Measurements from ENCODE around the gene DNAJB6. TPM values are rescaled to one million over a fixed set of nuclear protein-coding genes. Genes with fewer than 3 reads are reported as not detected.

Gene DNAJB6
- total RNA-seq, 4 donors from 2014 or later = 152 to 230 (median 185) TPM

- WGBS = 71% methylated on average over 12 of the region's 12 CpGs
- no peak for TF ChIP-seq EP300 (IDR thresholded peaks at IDR 0.05)
- no peak for TF ChIP-seq POLR2A (IDR thresholded peaks at IDR 0.05)
- no peak for TF ChIP-seq CTCF (IDR thresholded peaks at IDR 0.05)
- no peak for TF ChIP-seq POLR2AphosphoS5 (IDR thresholded peaks at IDR 0.05)
- H3K36me3 ChIP-seq = no peaks in the 10 kb centered on the region
- no peaks in the 10 kb centered on the region for H3K9me3 ChIP-seq
- no peak overlapping the region for H3K4me3 ChIP-seq
- H3K27ac ChIP-seq = no peak overlapping the region
- peaks cover 38% of the 10 kb centered on the region for H3K4me1 ChIP-seq
- no peak for DNase-seq (ENCODE audit: low spot score in 2 of 2)
- H3K27me3 ChIP-seq = no peaks in the 10 kb centered on the region
Observed at GRCh38 chr7:157294773-157295172, 42.0 kb upstream of the DNAJB6 start.

DNA sequence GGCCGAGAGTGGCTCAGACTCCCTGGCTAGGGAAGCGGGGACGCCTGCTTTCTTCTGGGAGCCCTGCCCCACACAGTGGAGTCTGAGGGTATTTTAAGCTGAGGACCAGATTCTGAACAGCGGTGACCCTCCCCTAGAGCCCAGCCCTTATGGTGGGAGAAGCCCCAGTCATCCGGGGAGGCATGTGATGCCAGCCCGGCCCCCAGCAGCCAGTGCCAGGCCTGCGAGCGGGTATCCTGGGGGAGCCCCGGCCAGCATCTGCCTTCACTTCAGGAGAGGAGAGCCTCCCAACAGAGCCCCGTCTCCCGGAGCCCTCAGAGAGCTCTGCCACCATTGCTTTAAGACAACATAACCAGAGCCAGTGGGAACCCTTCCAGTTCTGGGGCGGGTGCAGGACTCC lies 41.5 kb upstream of the DNAJB6 start:
- Histone ChIP-seq H3K4me3 (no peak overlapping the region), H3K4me1 (peaks cover 36% of the 10 kb centered on the region), H3K9me3 (no peaks in the 10 kb centered on the region), H3K27ac (no peak overlapping the region), H3K36me3 (no peaks in the 10 kb centered on the region), H3K27me3 (no peaks in the 10 kb centered on the region)
- 93% methylated on average over 4 of the region's 12 CpGs for WGBS
- TF ChIP-seq POLR2AphosphoS5 (IDR thresholded peaks at IDR 0.05) (no peak), CTCF (IDR thresholded peaks at IDR 0.05) (no peak), POLR2A (IDR thresholded peaks at IDR 0.05) (no peak), EP300 (IDR thresholded peaks at IDR 0.05) (no peak)
- no peak for DNase-seq (ENCODE audit: low spot score in 2 of 2)

DNA sequence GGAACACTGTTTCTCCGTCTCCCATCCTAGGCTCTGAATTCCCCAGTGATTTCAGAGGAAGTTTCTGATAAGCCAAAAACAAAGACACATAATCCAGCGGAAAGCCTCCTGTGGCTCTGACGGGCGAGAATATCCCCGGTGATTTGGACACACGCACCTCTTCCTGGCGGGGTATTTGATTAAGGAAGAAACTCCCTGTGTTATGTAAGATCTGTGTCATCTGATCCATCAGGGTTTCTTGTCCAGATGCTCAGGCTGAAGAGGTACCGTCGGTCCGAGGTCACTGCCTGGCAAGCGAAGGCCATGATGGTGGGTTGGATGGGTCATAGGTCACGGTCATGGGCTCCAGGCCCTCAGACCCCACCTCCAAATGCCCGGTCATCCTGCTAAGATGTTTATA lies 39.6 kb upstream of the DNAJB6 start:
- Histone ChIP-seq H3K4me1 (peaks cover 33% of the 10 kb centered on the region), H3K27ac (no peak overlapping the region), H3K4me3 (no peak overlapping the region), H3K36me3 (no peaks in the 10 kb centered on the region), H3K9me3 (no peaks in the 10 kb centered on the region), H3K27me3 (no peaks in the 10 kb centered on the region)
- WGBS = 51% methylated on average over 13 of the region's 13 CpGs
- no peak for TF ChIP-seq POLR2AphosphoS5 (IDR thresholded peaks at IDR 0.05)
- no peak for TF ChIP-seq POLR2A (IDR thresholded peaks at IDR 0.05)
- TF ChIP-seq EP300 (IDR thresholded peaks at IDR 0.05) = no peak
- TF ChIP-seq CTCF (IDR thresholded peaks at IDR 0.05) = no peak
- DNase-seq (ENCODE audit: low spot score in 2 of 2) = no peak

DNA sequence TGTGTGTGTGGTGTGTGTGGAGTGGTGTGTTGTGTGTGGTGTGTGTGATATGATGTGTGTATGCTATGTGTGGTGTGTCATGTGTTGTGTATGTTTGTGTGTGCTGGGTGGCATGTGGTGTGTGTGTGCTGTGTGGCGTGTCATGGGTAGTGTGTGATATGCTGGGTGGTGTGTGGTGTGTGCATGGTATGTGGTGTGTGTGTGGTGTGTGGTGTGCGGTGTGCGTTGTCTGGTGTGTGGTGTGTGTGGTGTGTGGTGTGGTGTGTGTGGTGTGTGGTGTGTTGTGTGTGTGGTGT lies 37.5 kb upstream of the DNAJB6 start:
- H3K4me3 ChIP-seq = no peak overlapping the region
- H3K4me1 ChIP-seq = peaks cover 22% of the 10 kb centered on the region
- no peaks in the 10 kb centered on the region for H3K9me3 ChIP-seq
- H3K27ac ChIP-seq = peak overlapping the region; percentile 72
- no peak for DNase-seq (ENCODE audit: low spot score in 2 of 2)
- no peak for TF ChIP-seq CTCF (IDR thresholded peaks at IDR 0.05)
- TF ChIP-seq POLR2AphosphoS5 (IDR thresholded peaks at IDR 0.05) = no peak
- TF ChIP-seq POLR2A (IDR thresholded peaks at IDR 0.05) = no peak
- TF ChIP-seq EP300 (IDR thresholded peaks at IDR 0.05) = no peak
- no peaks in the 10 kb centered on the region for H3K27me3 ChIP-seq
- WGBS = 91% methylated on average over 3 of the region's 3 CpGs
- H3K36me3 ChIP-seq = no peaks in the 10 kb centered on the region

DNA sequence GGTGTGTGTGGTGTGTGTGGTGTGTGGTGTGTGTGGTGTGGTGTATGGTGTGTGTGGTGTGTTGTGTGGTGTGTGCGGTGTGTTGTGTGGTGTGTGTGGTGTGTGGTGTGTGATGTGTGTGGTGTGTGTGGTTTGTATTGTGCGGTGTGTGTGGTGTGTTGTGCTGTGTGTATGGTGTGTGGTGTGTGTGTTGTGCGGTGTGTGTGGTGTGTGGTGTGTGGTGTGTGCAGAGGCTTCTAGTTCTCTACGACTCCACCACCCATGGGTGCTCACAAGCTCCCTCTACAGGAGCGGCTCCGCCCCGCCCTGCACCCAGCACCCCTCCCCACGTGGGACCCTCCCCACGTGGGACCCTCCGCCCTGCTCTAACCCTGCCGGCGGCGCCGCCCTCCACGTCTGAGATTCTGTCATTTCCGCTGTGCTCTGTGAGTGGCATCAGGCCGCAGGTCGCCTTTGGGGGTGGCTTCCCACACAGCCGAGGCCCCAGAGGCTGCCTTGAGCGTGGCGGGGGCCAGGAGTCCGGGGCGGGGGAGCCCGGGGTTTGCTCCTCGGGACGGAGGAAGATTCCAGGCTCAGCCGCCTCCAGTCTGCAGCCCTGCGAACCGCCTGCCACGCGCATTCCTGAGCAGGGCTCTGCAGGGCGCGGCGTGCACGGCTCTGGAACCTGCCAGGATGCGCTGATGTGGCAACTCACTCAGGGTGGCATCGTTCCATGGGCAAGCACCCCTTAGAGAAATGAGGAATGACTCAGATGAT lies 37.0 kb upstream of the DNAJB6 start:
- Histone ChIP-seq H3K4me1 (peaks cover 22% of the 10 kb centered on the region), H3K27ac (peak overlapping the region; percentile 72)
- 45% methylated on average over 16 of the region's 37 CpGs for WGBS

More for the DNA sequence above, 37.0 kb upstream of the DNAJB6 start:
- no peaks in the 10 kb centered on the region for H3K36me3 ChIP-seq
- H3K9me3 ChIP-seq = no peaks in the 10 kb centered on the region
- H3K4me3 ChIP-seq = peak overlapping the region; percentile 22
- no peaks in the 10 kb centered on the region for H3K27me3 ChIP-seq
- TF ChIP-seq CTCF (IDR thresholded peaks at IDR 0.05) = peak in 1 of 2 donors; percentile 46
- TF ChIP-seq EP300 (IDR thresholded peaks at IDR 0.05) = no peak
- peak in 1 of 3 donors; percentile 37 for TF ChIP-seq POLR2AphosphoS5 (IDR thresholded peaks at IDR 0.05)
- DNase-seq (ENCODE audit: low spot score in 2 of 2) = no peak

All from suprapubic skin (tissue), 4 donors.